Mesenteric fat pad (tissue), 1 donor: ENCODE results near the gene CD74. TPM values are rescaled to one million over a fixed set of nuclear protein-coding genes. Genes with fewer than 3 reads are reported as not detected.

Experiments
- DNase-seq: peaks from one replicate; pipeline ENCODE4 v3.0.0-alpha.2; 2020; ENCODE audit warnings: low spot score
- total RNA-seq: library from RNA; stranded (reverse); fragmentation: NEBNext Ultra II Directional; extraction: Animal tissue kit (Norgen Biotek cat#: 25700); gene quantifications from one replicate; pipeline ENCODE4 v1.2.1, GENCODE V29; 2021
- donor health status: DM: yes; HTN: yes; CAD: no.

CD74 gene
- total RNA-seq, 1 donor from 2014 or later, result 486 TPM

- no peak for DNase-seq
Measured at GRCh38 chr5:150410524-150411244, 2.0 kb downstream of the CD74 start.

GRCh38 chr5:150409638-150410523, 2.8 kb downstream of the CD74 start:
- no peak for DNase-seq

DNA sequence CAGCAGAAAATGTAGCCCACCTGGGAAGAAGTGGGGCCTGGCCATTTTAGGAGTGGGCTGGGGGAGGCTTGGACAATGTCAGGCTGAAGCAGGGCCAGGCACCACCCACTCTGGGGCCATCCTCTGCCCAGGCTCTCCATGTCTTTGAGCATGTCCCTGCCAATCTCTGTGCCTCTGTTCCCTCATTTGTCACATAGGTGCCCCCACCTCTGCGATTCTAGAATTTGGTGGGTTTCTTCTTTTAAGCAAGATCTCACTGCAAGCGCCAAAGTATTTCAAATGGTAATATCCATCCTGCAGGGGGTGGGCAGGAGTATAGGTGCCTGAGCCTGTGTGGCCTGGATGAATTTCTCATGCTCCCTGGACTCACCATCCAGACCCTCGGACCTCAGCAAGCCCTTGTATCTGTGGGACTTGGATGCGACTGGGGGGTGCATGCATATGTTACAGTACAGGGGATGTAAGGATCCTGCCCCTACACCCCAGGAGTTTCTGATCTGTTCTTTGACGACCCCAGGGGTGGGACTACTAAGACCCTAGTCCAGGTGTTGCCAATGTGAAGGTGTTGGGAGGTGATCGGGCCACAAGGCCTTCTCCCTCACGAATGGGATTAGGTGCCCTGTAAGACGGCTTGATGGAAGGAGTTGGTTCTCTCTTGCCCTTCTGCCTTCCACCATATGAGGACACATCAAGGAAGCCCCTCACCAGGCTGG, 4.3 kb downstream of the CD74 start:
- DNase-seq, result no peak

GRCh38 chr5:150407096-150407720, 5.5 kb downstream of the CD74 start:
- no peak for DNase-seq

- no peak for DNase-seq
Measured at GRCh38 chr5:150406723-150407095, 6.0 kb downstream of the CD74 start.

DNA sequence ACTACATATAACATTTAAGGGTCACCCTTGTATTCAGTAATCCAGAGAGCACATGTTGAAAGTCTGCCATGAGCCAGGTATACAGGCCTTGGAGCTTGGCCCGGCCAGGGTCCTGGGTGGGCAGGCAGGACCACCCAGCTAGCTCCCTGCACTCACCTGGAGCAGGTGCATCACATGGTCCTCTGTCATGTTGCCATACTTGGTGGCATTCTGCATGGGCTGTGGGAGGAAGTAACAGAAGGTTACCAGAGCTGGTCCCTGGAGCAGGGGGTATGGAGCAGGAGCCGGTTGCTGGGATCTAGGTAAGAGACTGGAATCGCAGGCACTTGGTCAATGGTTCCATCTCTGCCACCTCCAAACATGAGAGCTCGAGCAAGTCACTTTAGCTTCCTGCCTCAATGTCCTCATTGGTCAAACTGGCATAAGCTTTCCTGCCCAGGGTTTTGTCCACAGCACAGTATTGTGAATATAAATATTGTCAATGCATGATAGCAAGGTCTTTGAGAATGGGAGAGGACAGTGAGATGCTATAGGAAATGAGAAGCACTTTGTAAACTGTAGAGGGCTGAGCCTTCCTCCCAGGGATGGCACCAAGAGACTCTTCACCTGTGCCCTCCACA, 6.5 kb downstream of the CD74 start:
- no peak for DNase-seq

DNA sequence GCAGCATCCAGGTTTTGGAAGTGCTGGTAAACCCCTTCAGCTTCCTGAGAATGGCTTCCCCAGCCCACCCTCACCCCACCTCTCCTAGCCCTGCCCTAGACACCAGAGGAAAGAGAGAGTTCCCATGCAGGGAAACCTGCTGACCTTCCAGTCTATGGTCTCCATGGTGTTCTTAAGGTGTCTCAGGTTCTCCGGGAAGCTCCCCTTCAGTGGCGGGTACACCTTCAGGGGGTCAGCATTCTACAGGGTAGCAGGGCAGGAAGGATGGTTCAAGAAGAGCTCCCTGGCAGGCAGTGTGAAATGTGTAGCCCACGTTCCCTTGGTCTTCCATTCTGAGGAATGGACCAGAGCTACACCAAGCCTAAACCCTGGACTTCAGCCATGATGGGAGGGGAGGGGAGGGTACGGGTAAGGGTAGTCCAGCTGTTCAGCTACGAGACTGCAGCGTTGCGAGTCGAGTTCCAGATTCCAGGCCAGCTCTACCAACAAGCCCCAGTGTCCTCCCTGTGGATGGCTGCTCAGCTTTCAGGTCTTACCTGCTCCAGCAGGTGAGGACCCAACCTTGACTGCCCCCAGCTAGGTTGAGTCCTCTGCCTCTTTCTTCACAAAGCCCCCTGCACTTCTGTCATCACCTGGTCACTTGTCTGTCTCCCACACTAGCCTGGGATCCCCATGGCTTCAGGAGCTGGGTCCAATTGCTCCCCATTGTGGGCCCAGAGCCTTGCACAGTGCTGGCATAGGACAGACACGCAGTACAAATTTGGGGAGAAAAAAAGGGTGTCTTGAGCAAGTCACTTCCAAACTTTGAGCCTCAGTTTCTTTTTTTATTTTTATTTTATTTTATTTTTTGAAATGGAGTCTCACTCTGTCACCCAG, 7.5 kb downstream of the CD74 start:
- no peak for DNase-seq

- DNase-seq, result no peak
Measured at GRCh38 chr5:150404535-150404934, 8.2 kb downstream of the CD74 start.

GRCh38 chr5:150404121-150404520, 8.6 kb downstream of the CD74 start:
- no peak for DNase-seq

GRCh38 chr5:150402901-150403342, 9.8 kb downstream of the CD74 start:
- no peak for DNase-seq

- DNase-seq, result no peak
Measured at GRCh38 chr5:150402229-150402773, 10.4 kb downstream of the CD74 start.

DNA sequence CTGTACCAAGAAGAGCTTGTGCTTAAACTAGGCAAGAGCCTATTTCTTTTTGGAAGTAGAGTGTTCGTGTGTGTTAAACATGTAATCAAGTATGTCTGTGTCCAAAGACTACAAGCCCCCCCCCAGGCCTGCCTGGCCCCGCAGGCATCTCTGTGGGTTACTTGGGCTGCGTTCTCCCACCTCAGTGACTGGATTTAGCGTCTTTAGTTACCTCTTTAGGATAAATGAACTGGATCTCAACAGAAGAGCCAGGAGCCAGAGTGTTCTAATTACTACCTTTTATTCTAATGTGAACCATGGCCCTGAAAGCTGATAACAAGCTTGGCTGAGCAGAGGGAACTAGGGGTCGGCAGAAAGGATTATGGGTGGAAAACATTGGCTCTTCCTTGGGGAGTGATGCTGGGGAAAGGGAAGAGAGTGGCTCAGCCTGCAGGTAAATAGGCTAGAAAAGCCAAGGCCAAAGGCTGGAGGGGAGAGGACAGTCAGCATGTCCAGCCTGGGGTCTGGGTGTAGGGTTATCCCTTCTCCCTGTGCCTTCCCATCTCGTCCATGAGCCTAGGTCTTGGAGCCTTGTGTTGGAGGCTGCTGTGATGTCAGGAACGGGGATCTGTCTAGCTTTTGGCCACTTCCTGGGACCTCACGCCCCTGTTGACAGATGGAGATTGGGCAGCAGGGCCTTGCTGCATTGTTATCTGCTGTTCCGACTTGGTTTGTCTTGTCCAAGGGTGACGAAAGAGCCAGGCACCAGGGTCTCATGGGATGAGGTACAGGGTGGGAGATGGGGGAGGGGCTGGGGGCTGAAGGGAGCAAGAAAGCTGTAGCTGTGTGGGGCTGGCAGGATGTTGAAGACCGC, 11.1 kb downstream of the CD74 start:
- DNase-seq, result no peak

- DNase-seq, result no peak
Measured at GRCh38 chr5:150401076-150401375, 11.7 kb downstream of the CD74 start.

- no peak for DNase-seq
Measured at GRCh38 chr5:150400316-150401075, 12.2 kb downstream of the CD74 start.

DNA sequence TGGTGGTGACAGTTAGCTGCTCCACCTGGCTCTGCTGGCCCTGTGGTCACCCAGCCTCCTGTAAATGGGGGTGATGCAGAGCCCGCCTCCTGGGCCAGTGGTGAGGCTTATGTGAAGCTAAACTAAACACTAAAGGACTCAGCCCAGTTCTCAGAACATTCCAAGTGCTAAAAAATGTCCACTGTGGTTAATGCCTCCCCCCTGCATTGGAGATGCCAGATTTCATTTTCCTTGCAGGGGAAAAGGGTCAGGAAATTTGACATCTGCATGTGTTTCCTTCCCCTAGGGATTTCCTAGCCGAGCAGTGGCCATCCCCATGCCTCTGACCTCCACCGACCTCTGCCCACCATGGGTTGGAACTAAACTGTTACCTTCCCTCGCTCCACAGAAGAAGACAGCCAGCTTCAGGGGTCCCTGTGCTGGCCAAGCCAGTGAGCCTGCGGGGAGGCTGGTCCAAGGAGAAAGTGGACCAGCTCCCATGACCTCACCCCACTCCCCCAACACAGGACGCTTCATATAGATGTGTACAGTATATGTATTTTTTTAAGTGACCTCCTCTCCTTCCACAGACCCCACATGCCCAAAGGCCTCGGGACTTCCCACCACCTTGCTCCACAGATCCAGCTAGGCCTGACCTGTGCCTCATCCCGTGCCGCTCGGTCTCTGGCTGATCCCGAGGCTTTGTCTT, 13.0 kb downstream of the CD74 start:
- DNase-seq, result no peak

DNA sequence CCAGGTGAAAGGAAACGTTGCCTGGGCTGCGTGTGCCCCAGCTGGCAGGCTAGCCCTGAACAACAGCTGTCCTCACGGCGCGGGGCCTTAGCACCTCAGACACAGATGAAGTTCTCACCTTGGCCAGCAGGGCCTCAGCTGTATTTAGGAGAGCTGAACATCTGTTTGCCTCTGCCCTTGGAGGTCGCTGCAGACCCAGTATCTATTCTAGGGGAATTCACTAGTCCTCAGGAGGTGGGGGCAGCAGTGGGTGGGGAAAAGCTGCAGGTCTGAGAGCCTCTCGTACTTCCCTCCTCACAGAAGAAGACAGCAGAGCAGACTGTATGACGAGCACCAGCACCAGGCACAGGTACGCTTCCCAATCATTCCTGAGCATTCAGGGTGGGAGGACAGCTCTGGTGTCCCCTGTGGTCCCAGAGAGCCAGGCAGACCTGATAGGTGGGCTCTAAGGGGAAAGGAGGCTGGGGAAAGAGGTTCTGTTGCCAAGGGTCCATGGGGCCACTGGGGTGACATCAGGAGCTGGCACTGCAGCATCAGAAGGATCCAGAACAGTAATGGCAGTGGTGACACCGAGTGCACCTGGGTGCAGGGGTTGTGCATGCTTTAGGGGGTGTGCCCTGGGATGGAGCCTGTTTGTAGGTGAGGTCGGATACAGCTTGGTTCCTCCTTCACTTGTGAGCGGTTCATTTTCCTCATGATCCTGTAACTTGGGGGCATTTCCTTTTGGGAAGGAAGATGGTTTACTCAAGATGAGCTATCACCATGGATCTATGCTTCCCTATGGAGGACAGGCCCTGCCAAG, 13.8 kb downstream of the CD74 start:
- DNase-seq, result no peak
